ENCODE measurements around the gene PAFAH2.
"Not testable (repeated sequence)": the region's sequence is repeated elsewhere in the genome, so short reads cannot be mapped to it uniquely, and the experiment has no call there.

PAFAH2 gene

DNA sequence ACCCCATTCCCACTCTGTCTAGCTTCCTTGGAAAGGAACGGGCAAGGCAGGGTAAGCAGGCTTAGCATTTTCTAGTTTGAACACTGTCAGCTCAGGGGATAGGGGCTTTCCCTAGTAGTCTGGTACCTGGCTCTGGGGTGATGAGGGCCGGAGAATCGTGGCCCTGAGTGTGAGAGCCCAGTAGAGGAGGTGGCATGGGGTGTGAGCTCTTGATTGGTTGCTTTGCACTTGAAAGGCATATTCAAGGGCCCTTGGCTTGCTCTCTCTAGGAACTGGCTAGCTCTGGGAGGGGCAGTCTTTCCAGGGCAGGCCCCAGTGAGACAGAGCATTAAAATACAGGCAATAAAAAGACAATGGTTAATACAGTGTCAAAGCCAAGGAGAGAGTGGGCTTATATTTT lies 13.0 kb upstream of the PAFAH2 start:
- DNase-seq (ENCODE audit: low read depth), result no peak

DNA sequence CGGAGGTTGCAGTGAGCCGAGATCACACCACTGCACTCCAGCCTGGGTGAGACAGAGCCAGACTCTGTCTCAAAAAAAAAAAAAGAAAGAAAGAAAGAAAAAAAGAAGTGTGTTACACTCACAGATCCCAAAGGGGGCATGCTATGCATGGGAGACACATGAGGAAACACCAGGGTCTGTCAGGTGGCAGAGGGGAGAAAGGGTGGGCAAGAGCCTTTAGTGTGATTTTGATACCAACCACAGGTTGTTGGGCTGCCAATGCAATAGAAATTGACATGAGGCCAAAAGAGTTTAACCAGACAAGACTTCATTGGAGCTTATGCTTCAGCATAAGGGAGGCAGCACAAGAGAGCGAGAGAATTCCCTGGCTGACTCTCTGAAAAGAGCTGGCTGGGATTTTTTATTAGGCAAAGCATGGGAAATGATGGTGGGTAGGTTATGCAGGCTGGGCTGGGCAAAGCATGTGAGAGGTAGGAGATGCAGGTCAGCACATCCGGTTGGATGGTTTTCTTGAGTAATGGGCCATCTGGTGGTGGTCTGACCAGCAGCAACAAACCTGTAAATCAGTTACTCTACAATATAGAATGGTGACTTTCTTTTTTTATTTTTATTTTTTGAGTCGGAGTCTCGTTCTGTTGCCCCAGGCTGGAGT lies 12.1 kb upstream of the PAFAH2 start:
- no peak for DNase-seq (ENCODE audit: low read depth)

- DNase-seq (ENCODE audit: low read depth), result no peak
These were observed 8.8 kb upstream of the PAFAH2 start for GRCh38 chr1:26006710-26007109.

DNA sequence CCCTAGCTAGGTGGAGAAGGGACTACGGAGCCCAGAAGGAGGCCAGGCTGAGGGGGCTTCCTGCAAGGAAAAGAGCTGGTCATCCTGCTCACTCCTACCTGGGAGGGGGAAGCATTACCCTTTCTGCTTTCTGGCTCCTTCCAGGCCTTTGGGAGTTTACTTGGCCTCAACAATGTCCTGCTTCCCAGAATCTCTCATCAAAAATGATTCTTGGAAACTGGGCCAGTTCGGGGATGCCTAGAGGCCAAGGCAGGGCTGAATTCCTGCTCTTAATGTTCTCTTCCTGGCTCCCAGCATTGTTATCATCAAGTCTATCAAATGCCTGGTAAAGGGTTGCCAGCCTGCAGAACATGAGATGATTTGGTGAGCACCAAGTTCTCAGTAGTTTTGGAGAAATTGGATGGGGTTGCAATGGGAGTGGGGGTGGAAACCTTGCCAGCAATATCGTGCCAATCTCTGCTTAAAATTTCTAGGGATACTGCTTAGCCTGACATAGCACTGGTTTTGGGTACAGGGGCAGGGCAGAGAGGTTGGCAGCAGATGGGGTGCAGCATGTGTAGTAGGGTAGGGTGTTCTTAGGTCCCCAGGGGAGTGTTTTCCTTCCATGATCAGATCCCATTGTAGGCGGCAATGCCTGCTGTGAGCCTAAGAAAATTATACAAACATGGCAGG lies 7.7 kb upstream of the PAFAH2 start:
- DNase-seq (ENCODE audit: low read depth), result no peak

DNA sequence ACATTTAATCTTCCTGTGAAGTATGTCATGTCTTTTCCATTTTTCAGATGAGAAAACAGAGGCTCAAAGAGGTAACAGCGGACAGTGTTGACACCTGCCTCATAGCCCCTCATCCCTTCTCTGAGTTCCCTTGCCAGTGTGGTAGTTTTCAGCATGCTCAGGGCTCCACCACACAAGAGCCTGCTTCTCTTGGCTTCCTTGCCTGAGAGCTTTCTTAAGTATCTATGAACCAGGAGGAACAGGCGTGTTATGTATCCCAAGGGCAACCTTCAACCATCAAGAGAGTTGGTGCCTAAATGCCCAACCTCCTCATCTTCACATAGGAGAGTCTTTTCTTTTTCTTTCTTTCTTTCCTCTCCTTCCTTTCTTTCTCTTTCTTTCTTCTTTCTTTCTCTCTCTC lies 5.9 kb upstream of the PAFAH2 start:
- DNase-seq (ENCODE audit: low read depth), result no peak

DNA sequence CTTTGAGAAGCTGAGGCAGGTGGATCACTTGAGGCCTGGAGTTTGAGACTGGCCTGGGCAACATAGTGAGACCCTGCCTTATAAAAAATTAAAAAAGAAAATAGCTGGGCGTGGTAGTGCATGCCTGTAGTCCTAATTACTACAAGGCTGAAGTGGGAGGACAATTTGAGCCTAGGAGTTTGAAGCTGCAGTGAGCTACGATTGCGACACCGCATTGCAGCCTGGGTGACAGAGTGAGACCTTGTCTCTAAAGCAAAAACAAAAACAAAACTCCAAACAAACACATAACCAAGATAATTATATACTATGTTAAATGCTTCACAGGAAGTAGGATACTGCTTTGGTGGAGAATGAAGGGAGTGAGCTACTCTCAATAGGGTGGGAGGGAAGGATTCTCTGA lies 5.4 kb upstream of the PAFAH2 start:
- no peak for DNase-seq (ENCODE audit: low read depth)

- no peak for DNase-seq (ENCODE audit: low read depth)
These were observed 1.4 kb upstream of the PAFAH2 start for GRCh38 chr1:25999041-25999800.

- no peak for DNase-seq (ENCODE audit: low read depth)
These were observed 666 bp downstream of the PAFAH2 start for GRCh38 chr1:25996966-25997827.

GRCh38 chr1:25994402-25995150 lies 3.3 kb downstream of the PAFAH2 start:
- no peak for DNase-seq (ENCODE audit: low read depth)

DNA sequence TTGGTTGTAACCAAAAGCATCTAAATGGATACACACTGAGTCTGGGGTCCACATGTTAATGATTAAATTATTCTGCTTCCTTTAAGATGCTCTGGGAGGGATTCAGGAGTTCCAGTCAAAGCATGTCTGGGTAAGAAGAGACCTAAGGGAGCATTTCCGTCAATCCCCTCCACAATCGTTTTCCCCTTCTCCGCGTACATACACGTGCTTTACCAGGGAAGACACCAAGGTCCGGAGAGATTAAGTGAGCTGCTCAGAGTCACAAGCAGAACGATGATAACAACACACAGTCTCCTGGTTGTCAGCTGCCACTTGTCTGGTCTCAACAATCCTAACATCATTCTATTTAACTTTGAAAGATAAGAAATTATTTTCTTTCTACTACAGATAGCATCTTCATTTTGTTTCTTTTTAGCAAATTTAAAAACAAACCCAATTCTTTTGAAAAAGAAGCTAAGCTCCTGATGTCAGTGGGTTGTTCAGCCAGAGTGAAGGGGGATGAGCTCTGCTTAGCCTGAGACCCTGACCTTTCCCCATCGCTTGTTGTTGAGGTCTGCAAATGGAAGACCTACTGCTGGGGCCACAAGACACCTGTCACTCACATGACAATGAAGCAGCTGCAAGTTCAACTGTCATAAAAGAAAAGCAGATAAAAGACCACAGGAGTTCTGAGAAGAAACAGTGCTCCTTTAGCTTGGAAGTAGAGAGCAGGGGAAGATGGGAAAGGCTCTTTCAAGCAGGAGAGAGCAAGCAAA lies 4.5 kb downstream of the PAFAH2 start:
- DNase-seq (ENCODE audit: low read depth), result no peak

GRCh38 chr1:25992689-25993171 lies 5.1 kb downstream of the PAFAH2 start:
- no peak for DNase-seq (ENCODE audit: low read depth)

- DNase-seq (ENCODE audit: low read depth), result no peak
These were observed 5.8 kb downstream of the PAFAH2 start for GRCh38 chr1:25991937-25992688.

DNA sequence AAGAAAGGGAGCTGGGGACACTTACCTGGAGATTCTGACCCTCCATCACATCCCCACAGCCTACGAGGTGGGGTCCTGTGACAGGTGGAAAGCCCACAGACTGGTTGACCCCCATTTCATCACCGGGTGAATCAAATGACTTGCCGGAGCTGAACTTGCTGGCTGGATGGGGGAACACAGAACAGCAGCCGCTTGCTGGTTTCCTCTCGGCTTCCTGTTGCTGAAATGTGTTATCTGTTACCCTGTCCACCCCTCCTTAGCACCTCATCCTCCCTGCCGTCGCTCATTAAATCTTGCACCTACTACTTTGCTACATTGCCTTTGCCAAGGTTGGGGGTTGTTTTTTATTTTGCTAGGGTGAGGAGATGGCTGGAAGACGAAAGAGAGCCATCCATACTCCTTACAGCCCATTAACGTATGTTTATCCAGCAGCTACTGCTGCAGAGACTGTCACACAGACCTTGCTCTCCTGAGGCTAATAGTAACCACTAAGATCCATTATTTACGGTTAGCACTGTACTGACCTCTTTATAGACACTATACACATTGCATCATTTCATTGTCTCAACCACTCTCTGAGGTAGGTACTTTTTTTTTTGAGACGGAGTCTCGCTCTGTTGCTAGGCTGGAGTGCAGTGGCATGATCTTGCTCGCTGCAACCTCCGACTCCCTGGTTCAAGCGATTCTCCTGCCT lies 7.0 kb downstream of the PAFAH2 start:
- no peak for DNase-seq (ENCODE audit: low read depth)

DNA sequence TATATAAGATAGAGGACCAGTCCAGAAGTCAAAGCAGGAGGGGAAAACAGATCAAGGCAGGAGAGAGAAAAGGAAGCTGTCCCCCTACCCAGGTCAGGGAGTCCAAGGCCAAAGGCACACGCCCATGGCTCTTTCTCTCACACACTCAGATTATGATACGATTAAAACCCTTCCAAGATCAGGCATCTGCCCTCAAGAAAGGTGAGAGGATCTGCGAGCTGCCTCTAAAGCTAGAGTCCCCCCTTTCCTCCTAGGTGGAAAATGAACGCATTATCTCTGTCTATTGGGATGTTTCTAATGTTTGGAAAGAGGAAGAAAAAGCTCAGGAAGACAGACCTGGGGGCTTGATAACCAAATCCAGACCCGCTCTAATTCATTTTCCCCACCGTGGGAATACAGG lies 7.6 kb downstream of the PAFAH2 start:
- DNase-seq (ENCODE audit: low read depth), result no peak

DNA sequence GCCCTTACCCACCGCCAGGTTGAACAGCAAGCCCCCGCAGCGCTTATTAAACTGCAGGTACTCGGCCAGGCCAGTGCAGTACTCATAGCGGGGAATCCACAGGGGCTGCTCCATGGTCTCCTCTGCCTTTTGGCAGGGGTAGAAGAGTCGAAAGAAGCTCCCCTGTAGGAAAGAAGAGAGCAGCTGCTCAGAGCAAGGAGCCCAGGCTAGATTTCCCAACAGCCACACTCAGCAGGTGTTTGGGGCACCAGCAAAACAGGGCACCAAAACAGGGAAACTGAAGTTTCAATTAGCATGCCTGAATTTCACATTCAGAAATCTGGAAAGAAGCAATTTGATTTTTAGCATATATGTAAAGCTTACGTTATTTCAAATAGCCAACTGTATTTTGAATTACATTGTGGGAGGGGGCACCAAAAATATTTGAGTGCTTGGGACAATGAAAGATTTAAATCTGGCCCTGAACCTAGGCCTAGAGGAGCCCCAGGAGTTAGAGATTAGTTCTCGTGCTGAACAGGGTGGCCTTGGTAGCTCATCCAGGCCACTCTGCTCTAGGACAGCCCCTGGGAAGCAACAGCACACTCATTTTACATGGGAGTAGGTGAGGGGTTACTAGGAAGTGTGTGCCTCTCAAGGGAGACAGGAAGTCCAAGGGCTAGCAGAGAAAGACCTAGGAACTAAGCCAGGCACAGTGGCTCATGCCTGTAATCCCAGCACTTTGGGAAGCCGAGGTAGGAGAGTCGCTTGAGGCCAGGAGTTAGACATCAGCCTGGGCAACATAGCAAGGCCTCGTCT lies 8.2 kb downstream of the PAFAH2 start:
- DNase-seq (ENCODE audit: low read depth), result no peak

- no peak for DNase-seq (ENCODE audit: low read depth)
These were observed 9.9 kb downstream of the PAFAH2 start for GRCh38 chr1:25987951-25988350.

- not testable (repeated sequence) for DNase-seq (ENCODE audit: low read depth)
These were observed 11.1 kb downstream of the PAFAH2 start for GRCh38 chr1:25986773-25987172.

DNA sequence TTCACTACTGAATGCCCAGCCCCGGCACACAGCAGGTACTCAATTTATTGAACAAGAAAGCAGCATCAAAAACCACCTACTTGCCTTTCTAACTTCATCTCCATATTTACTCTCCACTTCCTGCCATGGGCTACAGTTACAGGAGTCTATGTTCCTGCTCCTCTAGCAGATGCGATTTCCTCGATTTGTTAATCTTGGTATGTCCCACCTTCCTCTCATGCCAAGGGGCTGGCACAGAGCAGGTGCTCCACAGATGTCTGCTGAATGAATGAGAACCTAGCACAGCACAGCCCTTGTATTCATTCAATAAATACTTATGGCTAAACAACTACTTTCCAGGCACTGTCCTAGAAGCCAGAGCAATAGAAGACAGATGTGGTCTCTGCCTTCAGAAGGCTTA lies 12.2 kb downstream of the PAFAH2 start:
- DNase-seq (ENCODE audit: low read depth), result no peak

DNA sequence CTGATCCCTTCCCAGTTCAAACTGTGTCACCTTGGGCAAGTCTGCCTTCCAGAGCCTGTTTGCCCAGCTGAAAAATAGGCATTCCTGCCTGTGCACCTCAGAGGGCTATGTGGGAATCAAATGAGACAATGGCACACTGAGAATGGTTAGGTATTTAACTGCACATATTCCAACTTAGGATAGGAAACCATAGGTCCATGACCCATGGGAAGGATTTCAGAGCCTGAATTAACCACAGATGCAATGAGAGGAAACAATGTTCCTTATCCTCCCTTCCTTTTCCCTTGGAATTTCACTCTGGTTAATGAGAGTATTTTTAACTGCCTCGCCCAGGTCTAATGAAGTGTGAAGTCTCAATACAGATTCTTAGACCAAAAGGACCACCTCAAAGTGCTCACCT lies 12.7 kb downstream of the PAFAH2 start:
- DNase-seq (ENCODE audit: low read depth), result no peak

Measured in stimulated activated CD8-positive, alpha-beta memory T cell treated with anti-CD3 and anti-CD28 coated beads, Interleukin-7, amount 100 ng/mL, for 24 hours (primary cell).